ENCODE data around the gene SLC15A4.

DNA sequence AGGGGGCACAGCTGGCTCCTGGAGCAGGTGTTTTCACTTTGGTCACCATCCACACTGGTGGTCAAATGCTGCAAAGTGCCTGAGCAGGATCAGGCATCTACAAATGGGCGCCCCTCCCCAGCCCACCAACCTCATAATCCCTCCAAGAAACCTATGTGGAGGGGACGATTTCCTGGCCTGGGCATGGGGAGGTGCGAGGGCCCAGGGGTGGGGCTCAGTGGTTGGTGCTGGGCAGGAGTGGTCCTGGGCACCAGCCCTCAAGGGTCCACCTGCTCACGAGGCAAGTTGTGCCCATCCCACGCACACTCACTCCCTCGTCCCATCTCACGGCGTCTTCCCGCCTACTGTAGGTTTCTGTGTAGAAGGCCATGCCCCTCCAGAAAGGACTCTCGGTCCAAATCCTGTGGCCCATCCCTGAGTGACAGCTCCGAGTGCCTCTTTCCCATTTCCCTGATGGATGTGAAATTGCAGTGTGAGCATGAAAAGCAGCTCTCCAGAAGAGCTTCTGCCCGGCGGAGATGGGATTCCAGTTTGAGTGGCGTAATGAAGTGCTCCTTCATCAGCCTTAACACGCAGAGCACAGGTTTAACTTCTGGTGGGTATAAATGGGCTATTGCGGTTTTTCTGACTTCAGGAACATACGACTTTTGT is 36.9 kb downstream of the SLC15A4 start:
- TF ChIP-seq, protein P1, sequence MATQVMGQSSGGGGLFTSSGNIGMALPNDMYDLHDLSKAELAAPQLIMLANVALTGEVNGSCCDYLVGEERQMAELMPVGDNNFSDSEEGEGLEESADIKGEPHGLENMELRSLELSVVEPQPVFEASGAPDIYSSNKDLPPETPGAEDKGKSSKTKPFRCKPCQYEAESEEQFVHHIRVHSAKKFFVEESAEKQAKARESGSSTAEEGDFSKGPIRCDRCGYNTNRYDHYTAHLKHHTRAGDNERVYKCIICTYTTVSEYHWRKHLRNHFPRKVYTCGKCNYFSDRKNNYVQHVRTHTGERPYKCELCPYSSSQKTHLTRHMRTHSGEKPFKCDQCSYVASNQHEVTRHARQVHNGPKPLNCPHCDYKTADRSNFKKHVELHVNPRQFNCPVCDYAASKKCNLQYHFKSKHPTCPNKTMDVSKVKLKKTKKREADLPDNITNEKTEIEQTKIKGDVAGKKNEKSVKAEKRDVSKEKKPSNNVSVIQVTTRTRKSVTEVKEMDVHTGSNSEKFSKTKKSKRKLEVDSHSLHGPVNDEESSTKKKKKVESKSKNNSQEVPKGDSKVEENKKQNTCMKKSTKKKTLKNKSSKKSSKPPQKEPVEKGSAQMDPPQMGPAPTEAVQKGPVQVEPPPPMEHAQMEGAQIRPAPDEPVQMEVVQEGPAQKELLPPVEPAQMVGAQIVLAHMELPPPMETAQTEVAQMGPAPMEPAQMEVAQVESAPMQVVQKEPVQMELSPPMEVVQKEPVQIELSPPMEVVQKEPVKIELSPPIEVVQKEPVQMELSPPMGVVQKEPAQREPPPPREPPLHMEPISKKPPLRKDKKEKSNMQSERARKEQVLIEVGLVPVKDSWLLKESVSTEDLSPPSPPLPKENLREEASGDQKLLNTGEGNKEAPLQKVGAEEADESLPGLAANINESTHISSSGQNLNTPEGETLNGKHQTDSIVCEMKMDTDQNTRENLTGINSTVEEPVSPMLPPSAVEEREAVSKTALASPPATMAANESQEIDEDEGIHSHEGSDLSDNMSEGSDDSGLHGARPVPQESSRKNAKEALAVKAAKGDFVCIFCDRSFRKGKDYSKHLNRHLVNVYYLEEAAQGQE (IDR thresholded peaks at IDR 0.05; ENCODE audit: low read depth, low read length), result no peak
- TF ChIP-seq, protein P2, sequence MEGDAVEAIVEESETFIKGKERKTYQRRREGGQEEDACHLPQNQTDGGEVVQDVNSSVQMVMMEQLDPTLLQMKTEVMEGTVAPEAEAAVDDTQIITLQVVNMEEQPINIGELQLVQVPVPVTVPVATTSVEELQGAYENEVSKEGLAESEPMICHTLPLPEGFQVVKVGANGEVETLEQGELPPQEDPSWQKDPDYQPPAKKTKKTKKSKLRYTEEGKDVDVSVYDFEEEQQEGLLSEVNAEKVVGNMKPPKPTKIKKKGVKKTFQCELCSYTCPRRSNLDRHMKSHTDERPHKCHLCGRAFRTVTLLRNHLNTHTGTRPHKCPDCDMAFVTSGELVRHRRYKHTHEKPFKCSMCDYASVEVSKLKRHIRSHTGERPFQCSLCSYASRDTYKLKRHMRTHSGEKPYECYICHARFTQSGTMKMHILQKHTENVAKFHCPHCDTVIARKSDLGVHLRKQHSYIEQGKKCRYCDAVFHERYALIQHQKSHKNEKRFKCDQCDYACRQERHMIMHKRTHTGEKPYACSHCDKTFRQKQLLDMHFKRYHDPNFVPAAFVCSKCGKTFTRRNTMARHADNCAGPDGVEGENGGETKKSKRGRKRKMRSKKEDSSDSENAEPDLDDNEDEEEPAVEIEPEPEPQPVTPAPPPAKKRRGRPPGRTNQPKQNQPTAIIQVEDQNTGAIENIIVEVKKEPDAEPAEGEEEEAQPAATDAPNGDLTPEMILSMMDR (IDR thresholded peaks at IDR 0.05), result no peak
- TF ChIP-seq POLR2AphosphoS5 (IDR thresholded peaks at IDR 0.05; ENCODE audit: low read depth, low read length) (no peak), MAX (IDR thresholded peaks at IDR 0.05; ENCODE audit: low read depth) (no peak), TCF12 (IDR thresholded peaks at IDR 0.05) (no peak), EP300 (IDR thresholded peaks at IDR 0.05; ENCODE audit: borderline replicate concordance in 1 of 2, low read depth in 1 of 2, low read length in 1 of 2) (no peak), USF2 (IDR thresholded peaks at IDR 0.05; ENCODE audit: borderline replicate concordance, low read depth, low read length) (no peak), JUND (IDR thresholded peaks at IDR 0.05) (no peak), MXI1 (IDR thresholded peaks at IDR 0.05; ENCODE audit: low read depth, low read length) (no peak), EZH2phosphoT487 (IDR thresholded peaks at IDR 0.05; ENCODE audit: borderline replicate concordance, low read depth) (no peak), USF1 (IDR thresholded peaks at IDR 0.05; ENCODE audit: borderline replicate concordance, low read depth) (no peak)
- TF ChIP-seq, protein P3, sequence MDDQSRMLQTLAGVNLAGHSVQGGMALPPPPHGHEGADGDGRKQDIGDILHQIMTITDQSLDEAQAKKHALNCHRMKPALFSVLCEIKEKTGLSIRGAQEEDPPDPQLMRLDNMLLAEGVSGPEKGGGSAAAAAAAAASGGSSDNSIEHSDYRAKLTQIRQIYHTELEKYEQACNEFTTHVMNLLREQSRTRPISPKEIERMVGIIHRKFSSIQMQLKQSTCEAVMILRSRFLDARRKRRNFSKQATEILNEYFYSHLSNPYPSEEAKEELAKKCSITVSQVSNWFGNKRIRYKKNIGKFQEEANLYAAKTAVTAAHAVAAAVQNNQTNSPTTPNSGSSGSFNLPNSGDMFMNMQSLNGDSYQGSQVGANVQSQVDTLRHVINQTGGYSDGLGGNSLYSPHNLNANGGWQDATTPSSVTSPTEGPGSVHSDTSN (IDR thresholded peaks at IDR 0.05), result no peak

Measured in SK-N-SH (cell line).